GM18861 (cell line): ENCODE data around the gene AAK1.

ENCODE experiments used
- ATAC-seq: cut with Tn5 transposase; IDR thresholded peaks from one replicate; pipeline ENCODE4 v1.9.1; 2021; ENCODE audit not compliant: unreplicated experiment

Gene AAK1

GRCh38 chr2:69603146-69603743 is 40.3 kb downstream of the AAK1 start:
- ATAC-seq, result no peak

- no peak for ATAC-seq
These were observed 42.3 kb downstream of the AAK1 start for GRCh38 chr2:69601179-69601612.

GRCh38 chr2:69600425-69600824 is 43.1 kb downstream of the AAK1 start:
- no peak for ATAC-seq

GRCh38 chr2:69597843-69598610 is 45.5 kb downstream of the AAK1 start:
- no peak for ATAC-seq

- no peak for ATAC-seq
These were observed 46.4 kb downstream of the AAK1 start for GRCh38 chr2:69597105-69597504.

GRCh38 chr2:69594341-69594740 is 49.2 kb downstream of the AAK1 start:
- no peak for ATAC-seq

GRCh38 chr2:69592511-69592910 is 51.0 kb downstream of the AAK1 start:
- ATAC-seq, result no peak

GRCh38 chr2:69589973-69590652 is 53.4 kb downstream of the AAK1 start:
- ATAC-seq, result no peak

GRCh38 chr2:69588945-69589344 is 54.6 kb downstream of the AAK1 start:
- ATAC-seq, result no peak

- ATAC-seq, result no peak
These were observed 55.1 kb downstream of the AAK1 start for GRCh38 chr2:69588403-69588802.

- ATAC-seq, result no peak
These were observed 57.5 kb downstream of the AAK1 start for GRCh38 chr2:69585855-69586555.

- ATAC-seq, result no peak
These were observed 59.2 kb downstream of the AAK1 start for GRCh38 chr2:69584127-69584889.

- no peak for ATAC-seq
These were observed 60.2 kb downstream of the AAK1 start for GRCh38 chr2:69583321-69583833.

GRCh38 chr2:69582582-69583176 is 60.9 kb downstream of the AAK1 start:
- ATAC-seq, result no peak

GRCh38 chr2:69581774-69582581 is 61.6 kb downstream of the AAK1 start:
- no peak for ATAC-seq

- ATAC-seq, result no peak
These were observed 63.1 kb downstream of the AAK1 start for GRCh38 chr2:69580486-69580885.

GRCh38 chr2:69579536-69579935 is 64.0 kb downstream of the AAK1 start:
- no peak for ATAC-seq

GRCh38 chr2:69578198-69578540 is 65.4 kb downstream of the AAK1 start:
- no peak for ATAC-seq

- no peak for ATAC-seq
These were observed 65.9 kb downstream of the AAK1 start for GRCh38 chr2:69577467-69578197.
